ENCODE data around the gene PBX3. TPM values are rescaled to one million over a fixed set of nuclear protein-coding genes. Genes with fewer than 3 reads are reported as not detected.

The PBX3 gene
- total RNA-seq, 1 donor from 2014 or later: 82.3 TPM

GRCh38 chr9:125850763-125851162 is 103.6 kb downstream of the PBX3 start:
- DNase-seq (ENCODE audit: extremely low spot score in 2 of 2): no peak
- H3K4me1 ChIP-seq: peaks cover 8% of the 10 kb centered on the region
- intact Hi-C loops (cut with DNase I): no loop called here
- H3K9me3 ChIP-seq: no peaks in the 10 kb centered on the region
- H3K36me3 ChIP-seq: no peaks in the 10 kb centered on the region
- TF ChIP-seq POLR2A (IDR thresholded peaks at IDR 0.05) (no peak), CTCF (IDR thresholded peaks at IDR 0.05) (no peak), POLR2AphosphoS5 (IDR thresholded peaks at IDR 0.05; ENCODE audit: insufficient read depth in 1 of 2, low read depth in 1 of 2) (no peak)
- no peaks in the 10 kb centered on the region for H3K27me3 ChIP-seq
- H3K4me3 ChIP-seq: no peak overlapping the region
- H3K27ac ChIP-seq: no peak overlapping the region

GRCh38 chr9:125851979-125852378 is 104.8 kb downstream of the PBX3 start:
- Histone ChIP-seq H3K4me1 (peaks cover 8% of the 10 kb centered on the region), H3K27me3 (no peaks in the 10 kb centered on the region), H3K36me3 (no peaks in the 10 kb centered on the region), H3K4me3 (no peak overlapping the region), H3K9me3 (no peaks in the 10 kb centered on the region), H3K27ac (no peak overlapping the region)
- no peak for DNase-seq (ENCODE audit: extremely low spot score in 2 of 2)
- intact Hi-C loops (cut with DNase I): no loop called here
- TF ChIP-seq POLR2A (IDR thresholded peaks at IDR 0.05) (no peak), POLR2AphosphoS5 (IDR thresholded peaks at IDR 0.05; ENCODE audit: insufficient read depth in 1 of 2, low read depth in 1 of 2) (no peak), CTCF (IDR thresholded peaks at IDR 0.05) (no peak)

DNA sequence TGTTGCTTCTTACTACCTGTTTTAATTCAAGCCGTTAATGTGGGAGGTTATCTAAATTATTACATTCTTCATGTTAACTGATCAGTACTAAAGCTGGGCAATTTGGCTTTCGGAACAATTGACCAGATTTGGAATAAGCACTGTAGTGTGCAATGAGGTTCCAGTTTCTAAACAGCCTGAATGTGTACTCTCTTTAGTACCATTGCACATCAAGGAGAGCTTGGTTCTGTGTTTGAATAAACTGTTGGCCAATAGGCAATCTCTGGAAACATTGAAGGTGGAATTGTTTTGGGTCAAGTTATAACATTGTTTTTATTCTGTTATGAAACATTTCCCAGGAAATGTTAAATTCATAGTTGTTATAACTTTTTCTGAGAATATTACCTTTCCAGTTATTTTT is 105.2 kb downstream of the PBX3 start:
- no peak overlapping the region for H3K27ac ChIP-seq
- intact Hi-C loops (cut with DNase I): no loop called here
- DNase-seq (ENCODE audit: extremely low spot score in 2 of 2): no peak

DNA sequence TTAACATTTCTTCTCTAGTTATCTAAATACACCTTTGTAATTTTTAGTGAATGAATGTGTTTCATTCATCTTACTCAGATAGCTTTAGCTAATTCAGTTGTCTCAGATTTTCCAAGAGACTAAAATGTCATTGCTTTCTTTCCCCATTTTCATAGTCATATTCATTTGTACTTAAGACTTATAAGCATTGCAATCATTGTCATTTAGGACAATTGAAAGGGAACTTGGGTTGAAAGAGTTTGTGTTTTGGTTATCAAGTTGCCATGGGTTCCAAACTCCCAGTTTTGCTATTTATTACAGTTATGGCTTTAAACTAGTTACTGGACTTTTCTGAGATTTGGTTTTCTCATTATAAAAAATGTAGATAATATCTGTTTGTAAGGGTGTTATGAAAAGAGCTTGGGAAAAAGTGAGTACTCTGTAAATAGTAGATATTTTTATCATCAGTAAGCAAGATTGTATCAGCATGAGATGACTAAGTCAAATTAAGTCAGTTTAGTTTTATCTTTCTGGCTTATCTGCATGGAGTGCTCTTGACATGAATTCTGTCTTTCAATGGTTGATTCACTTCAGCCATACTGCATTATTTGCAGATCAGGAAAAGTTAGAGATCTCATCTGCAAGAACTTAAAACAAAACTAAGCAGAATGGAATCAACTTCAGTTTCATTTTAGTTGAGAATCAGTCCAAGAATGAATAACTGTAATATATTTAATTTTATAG is 107.5 kb downstream of the PBX3 start:
- Histone ChIP-seq H3K27ac (no peak overlapping the region), H3K36me3 (no peaks in the 10 kb centered on the region), H3K27me3 (no peaks in the 10 kb centered on the region), H3K9me3 (no peaks in the 10 kb centered on the region), H3K4me1 (peaks cover 8% of the 10 kb centered on the region), H3K4me3 (no peak overlapping the region)
- intact Hi-C loops (cut with DNase I): no loop called here
- DNase-seq (ENCODE audit: extremely low spot score in 2 of 2): no peak
- TF ChIP-seq POLR2A (IDR thresholded peaks at IDR 0.05) (no peak), POLR2AphosphoS5 (IDR thresholded peaks at IDR 0.05; ENCODE audit: insufficient read depth in 1 of 2, low read depth in 1 of 2) (no peak), CTCF (IDR thresholded peaks at IDR 0.05) (no peak)

More for the DNA sequence above, 105.2 kb downstream of the PBX3 start:
- Histone ChIP-seq H3K4me1 (peaks cover 8% of the 10 kb centered on the region), H3K9me3 (no peaks in the 10 kb centered on the region), H3K27me3 (no peaks in the 10 kb centered on the region), H3K4me3 (no peak overlapping the region), H3K36me3 (no peaks in the 10 kb centered on the region)
- TF ChIP-seq POLR2AphosphoS5 (IDR thresholded peaks at IDR 0.05; ENCODE audit: insufficient read depth in 1 of 2, low read depth in 1 of 2): no peak
- no peak for TF ChIP-seq CTCF (IDR thresholded peaks at IDR 0.05)
- no peak for TF ChIP-seq POLR2A (IDR thresholded peaks at IDR 0.05)

GRCh38 chr9:125856331-125856730 is 109.2 kb downstream of the PBX3 start:
- Histone ChIP-seq H3K4me3 (no peak overlapping the region), H3K27me3 (no peaks in the 10 kb centered on the region), H3K36me3 (no peaks in the 10 kb centered on the region), H3K4me1 (no peaks in the 10 kb centered on the region), H3K9me3 (no peaks in the 10 kb centered on the region), H3K27ac (no peak overlapping the region)
- no peak for DNase-seq (ENCODE audit: extremely low spot score in 2 of 2)
- no peak for TF ChIP-seq POLR2AphosphoS5 (IDR thresholded peaks at IDR 0.05; ENCODE audit: insufficient read depth in 1 of 2, low read depth in 1 of 2)
- no peak for TF ChIP-seq POLR2A (IDR thresholded peaks at IDR 0.05)
- TF ChIP-seq CTCF (IDR thresholded peaks at IDR 0.05): no peak
- intact Hi-C loops (cut with DNase I): no loop called here
